ENCODE results near the gene LCE3A. TPM values are rescaled to one million over a fixed set of nuclear protein-coding genes. Genes with fewer than 3 reads are reported as not detected.

Gene LCE3A
- polyA plus RNA-seq, 1 donor (not counting 4 experiments of a cell fraction or from before 2014, with no cell fraction given): not detected

- no peak overlapping the region for H3K4me3 ChIP-seq (ENCODE audit: control insufficient read depth in 2 of 3, extremely low read depth in 1 of 3, insufficient read depth in 2 of 3, low read depth in 1 of 3, low read length in 3 of 3)
- FAIRE-seq (no peak), DNase-seq (ENCODE audit: low read depth, low spot score) (no peak)
- H3K4me1 ChIP-seq (ENCODE audit: control insufficient read depth, extremely low read depth, insufficient read depth, low read length): no peaks in the 10 kb centered on the region
- H3K9ac ChIP-seq (ENCODE audit: control insufficient read depth, extremely low read depth, insufficient read depth, low read length): no peak overlapping the region
- no peak overlapping the region for H2AFZ ChIP-seq (ENCODE audit: control insufficient read depth, low read length)
- no peaks in the 10 kb centered on the region for H3K36me3 ChIP-seq (ENCODE audit: control insufficient read depth in 2 of 2, extremely low read depth in 1 of 2, insufficient read depth in 2 of 2, low read length in 2 of 2)
- dilution Hi-C loops (cut with MboI; ENCODE audit: extremely low pct_ligation_motif_present, low sequenced_read_pairs): no loop called here
- no peaks in the 10 kb centered on the region for H3K9me3 ChIP-seq (ENCODE audit: control insufficient read depth, low read depth, low read length)
- H3K9me1 ChIP-seq (ENCODE audit: control insufficient read depth, extremely low read depth, insufficient read depth, low read length): no peaks in the 10 kb centered on the region
- no peak overlapping the region for H3K27ac ChIP-seq (ENCODE audit: control insufficient read depth, insufficient read depth, low read length)
- peaks cover 5% of the 10 kb centered on the region for H3K27me3 ChIP-seq (ENCODE audit: control insufficient read depth, extremely low read depth, insufficient read depth, low read length)
- H3K4me2 ChIP-seq (ENCODE audit: control insufficient read depth, extremely low read depth, insufficient read depth, low read depth, low read length): no peak overlapping the region
- no peaks in the 10 kb centered on the region for H3K79me2 ChIP-seq (ENCODE audit: control insufficient read depth, insufficient read depth, low read length)
- H4K20me1 ChIP-seq (ENCODE audit: control insufficient read depth, extremely low read depth, insufficient read depth, low read length): no peaks in the 10 kb centered on the region
- no peak for TF ChIP-seq CTCF (optimal IDR thresholded peaks at IDR 0.05 in 1 of 3, IDR thresholded peaks at IDR 0.05 in 1 of 3, conservative IDR thresholded peaks at IDR 0.05 in 1 of 3; ENCODE audit: extremely low read depth in 1 of 3, insufficient read depth in 2 of 3, low read length in 3 of 3)
- no peak for TF ChIP-seq EZH2 (IDR thresholded peaks at IDR 0.05; ENCODE audit: low read length)
These were observed 17.4 kb upstream of the LCE3A start for GRCh38 chr1:152640351-152640750.

GRCh38 chr1:152630596-152630995 is 7.7 kb upstream of the LCE3A start:
- H2AFZ ChIP-seq (ENCODE audit: control insufficient read depth, low read length): no peak overlapping the region
- dilution Hi-C loops (cut with MboI; ENCODE audit: extremely low pct_ligation_motif_present, low sequenced_read_pairs): no loop called here
- no peaks in the 10 kb centered on the region for H3K4me1 ChIP-seq (ENCODE audit: control insufficient read depth, extremely low read depth, insufficient read depth, low read length)
- H3K36me3 ChIP-seq (ENCODE audit: control insufficient read depth in 2 of 2, extremely low read depth in 1 of 2, insufficient read depth in 2 of 2, low read length in 2 of 2): no peaks in the 10 kb centered on the region
- no peak overlapping the region for H3K4me3 ChIP-seq (ENCODE audit: control insufficient read depth in 2 of 3, extremely low read depth in 1 of 3, insufficient read depth in 2 of 3, low read depth in 1 of 3, low read length in 3 of 3)
- no peak overlapping the region for H3K9ac ChIP-seq (ENCODE audit: control insufficient read depth, extremely low read depth, insufficient read depth, low read length)
- FAIRE-seq: no peak
- no peaks in the 10 kb centered on the region for H4K20me1 ChIP-seq (ENCODE audit: control insufficient read depth, extremely low read depth, insufficient read depth, low read length)
- H3K4me2 ChIP-seq (ENCODE audit: control insufficient read depth, extremely low read depth, insufficient read depth, low read depth, low read length): no peak overlapping the region
- H3K27ac ChIP-seq (ENCODE audit: control insufficient read depth, insufficient read depth, low read length): no peak overlapping the region
- no peaks in the 10 kb centered on the region for H3K79me2 ChIP-seq (ENCODE audit: control insufficient read depth, insufficient read depth, low read length)
- H3K9me1 ChIP-seq (ENCODE audit: control insufficient read depth, extremely low read depth, insufficient read depth, low read length): no peaks in the 10 kb centered on the region
- no peaks in the 10 kb centered on the region for H3K9me3 ChIP-seq (ENCODE audit: control insufficient read depth, low read depth, low read length)
- no peaks in the 10 kb centered on the region for H3K27me3 ChIP-seq (ENCODE audit: control insufficient read depth, extremely low read depth, insufficient read depth, low read length)
- no peak for TF ChIP-seq EZH2 (IDR thresholded peaks at IDR 0.05; ENCODE audit: low read length)
- no peak for TF ChIP-seq CTCF (optimal IDR thresholded peaks at IDR 0.05 in 1 of 3, IDR thresholded peaks at IDR 0.05 in 1 of 3, conservative IDR thresholded peaks at IDR 0.05 in 1 of 3; ENCODE audit: extremely low read depth in 1 of 3, insufficient read depth in 2 of 3, low read length in 3 of 3)
- no peak for DNase-seq (ENCODE audit: low read depth, low spot score)

Measured in keratinocyte (primary cell).